Astrocyte of the spinal cord (primary cell): ENCODE measurements around the gene TRPC5OS.

Experiments used
- DNase-seq: peaks from one replicate; pipeline ENCODE4 v3.0.0; 2011; ENCODE audit warnings: low read depth, low spot score
- H3K4me3 ChIP-seq: 2 replicates; pipeline ENCODE4 v1.5.1; 2011; ENCODE audit warnings: low read depth, mild to moderate bottlenecking, low read length, moderate library complexity
- CTCF ChIP-seq: IDR thresholded peaks from 2 replicates; pipeline ENCODE4 v1.5.1; 2012; ENCODE audit warnings: low read depth, mild to moderate bottlenecking, low read length, inconsistent platforms
- in situ Hi-C: cut with HindIII; loops from 2 replicates; pipeline ENCODE4 v1.10.0; 2017; ENCODE audit warnings: low sequenced_read_pairs

TRPC5OS gene

GRCh38 chrX:111875881-111876280, at the start of gene TRPC5OS:
Gene TRPC5OS, plus strand, starts transcription at chrX:111876181. Its CDS starts 25,669 bp downstream, at chrX:111901850.
- H3K4me3 ChIP-seq: no peak within 1 kb of the TSS
- TF ChIP-seq CTCF: no peak
- in situ Hi-C loops: no loop called here
- no peak for DNase-seq

GRCh38 chrX:111829345-111829744, 46.6 kb upstream of the TRPC5OS start:
- no peak for TF ChIP-seq CTCF
- H3K4me3 ChIP-seq: no peak overlapping the region
- in situ Hi-C loops: no loop called here
- DNase-seq: no peak

- no peak for DNase-seq
- in situ Hi-C loops: no loop called here
- H3K4me3 ChIP-seq: no peak overlapping the region
- TF ChIP-seq CTCF: no peak
These were observed 45.4 kb upstream of the TRPC5OS start for GRCh38 chrX:111830571-111830970.

- H3K4me3 ChIP-seq: no peak overlapping the region
- in situ Hi-C loops: no loop called here
- no peak for TF ChIP-seq CTCF
- no peak for DNase-seq
These were observed 44.6 kb upstream of the TRPC5OS start for GRCh38 chrX:111831343-111831742.

- in situ Hi-C loops: no loop called here
- no peak for DNase-seq
- H3K4me3 ChIP-seq: no peak overlapping the region
- no peak for TF ChIP-seq CTCF
These were observed 38.8 kb upstream of the TRPC5OS start for GRCh38 chrX:111837197-111837596.

- in situ Hi-C loops: no loop called here
- no peak for TF ChIP-seq CTCF
- DNase-seq: no peak
- no peak overlapping the region for H3K4me3 ChIP-seq
These were observed 28.4 kb upstream of the TRPC5OS start for GRCh38 chrX:111847491-111848133.

- no peak for TF ChIP-seq CTCF
- H3K4me3 ChIP-seq: no peak overlapping the region
- no peak for DNase-seq
- in situ Hi-C loops: no loop called here
These were observed 27.4 kb upstream of the TRPC5OS start for GRCh38 chrX:111848541-111848940.
